Stimulated activated CD4-positive, alpha-beta T cell treated with anti-CD3 and anti-CD28 coated beads, Interleukin-15, amount 100 ng/mL, for 24 hours (primary cell): ENCODE measurements around the gene USP6NL.

Experiments
- DNase-seq: peaks from one replicate; pipeline ENCODE4 v3.0.0-alpha.2; 2020

USP6NL gene

DNA sequence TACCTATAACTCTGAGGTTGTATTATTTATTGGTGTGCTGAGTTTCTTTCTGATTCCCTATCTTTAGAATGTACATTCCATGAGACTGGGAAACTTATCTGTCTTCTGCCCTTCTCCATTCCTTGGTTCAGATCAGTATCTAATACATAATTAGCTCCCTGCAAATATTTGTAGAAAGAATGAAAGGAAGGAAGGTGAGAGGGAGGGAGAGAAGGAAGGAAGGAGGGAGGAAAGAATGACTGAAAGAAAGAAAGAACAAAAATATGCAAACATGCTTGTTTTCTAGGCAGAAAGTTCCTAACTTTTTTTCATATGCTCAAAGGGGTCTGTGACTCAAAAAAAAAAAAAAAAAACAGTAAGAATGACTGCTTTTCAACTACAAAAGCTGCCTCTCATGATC is 3.9 kb upstream of the USP6NL start:
- no peak for DNase-seq

DNA sequence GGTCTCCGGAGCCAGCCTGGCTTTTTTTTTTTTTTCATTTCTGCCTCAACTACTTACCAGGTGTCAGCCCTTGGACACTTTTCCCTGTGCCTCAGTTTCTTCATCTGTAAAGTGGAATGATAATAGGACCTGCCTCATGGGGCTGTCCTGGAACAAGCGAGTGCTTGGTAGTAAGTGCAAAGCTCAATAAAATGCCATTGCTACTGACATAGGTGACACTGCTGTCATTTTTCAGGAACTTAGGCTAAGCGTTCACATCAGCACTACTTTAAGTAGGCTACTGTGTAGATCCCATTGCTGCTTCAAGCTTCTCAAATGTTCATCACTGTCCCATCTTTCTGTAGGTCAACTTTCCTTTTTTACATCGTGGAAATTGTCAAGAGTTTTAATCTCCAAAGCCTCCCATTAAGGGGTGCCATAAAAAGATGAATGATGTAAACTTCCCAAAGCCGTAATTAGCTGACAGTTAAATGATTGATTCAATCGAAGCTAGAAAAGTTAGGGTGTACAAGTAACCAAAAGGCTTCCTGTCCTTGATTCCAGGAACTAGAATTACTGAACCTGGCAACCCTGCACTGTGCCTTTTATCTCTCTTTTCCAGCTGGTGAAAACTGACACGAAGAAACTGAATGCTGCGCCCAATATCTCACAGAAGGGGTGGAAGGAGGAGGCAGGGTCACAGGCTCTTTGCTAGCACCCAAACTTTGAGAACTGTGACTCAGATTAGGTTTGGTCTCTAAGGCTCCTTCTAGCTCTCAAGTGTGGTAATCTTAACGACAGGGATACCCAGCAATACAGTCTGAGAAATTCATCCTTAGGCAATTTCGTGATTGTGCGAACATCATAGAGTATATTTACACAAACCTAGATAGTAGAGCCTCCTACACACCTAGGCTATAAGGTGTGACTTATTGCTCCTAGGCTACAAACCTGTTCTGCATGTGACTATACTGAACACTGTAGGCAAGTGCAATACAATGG is 861 bp upstream of the USP6NL start:
- DNase-seq, result peak; percentile 16

DNA sequence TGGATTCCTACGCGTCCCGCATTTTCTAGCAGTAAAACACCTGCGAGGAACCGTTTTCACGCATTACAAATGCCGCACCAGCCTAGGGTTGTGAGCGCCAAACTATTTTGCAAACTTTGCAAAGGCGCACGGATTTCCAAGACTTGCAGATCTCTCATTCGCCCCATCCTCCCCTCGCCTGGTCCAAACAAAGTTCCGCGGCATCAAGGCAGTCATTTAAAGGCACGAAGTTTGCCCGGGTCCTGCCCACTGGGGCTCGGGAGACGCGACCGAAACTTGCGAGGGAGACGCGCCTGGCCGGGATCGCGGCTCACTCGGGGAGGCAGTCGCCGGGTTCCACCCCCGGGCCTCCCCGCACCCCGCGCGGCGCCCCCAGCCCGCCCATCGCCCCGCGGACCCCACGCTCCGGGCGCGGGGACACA is 613 bp downstream of the USP6NL start:
- peak; percentile 48 for DNase-seq

DNA sequence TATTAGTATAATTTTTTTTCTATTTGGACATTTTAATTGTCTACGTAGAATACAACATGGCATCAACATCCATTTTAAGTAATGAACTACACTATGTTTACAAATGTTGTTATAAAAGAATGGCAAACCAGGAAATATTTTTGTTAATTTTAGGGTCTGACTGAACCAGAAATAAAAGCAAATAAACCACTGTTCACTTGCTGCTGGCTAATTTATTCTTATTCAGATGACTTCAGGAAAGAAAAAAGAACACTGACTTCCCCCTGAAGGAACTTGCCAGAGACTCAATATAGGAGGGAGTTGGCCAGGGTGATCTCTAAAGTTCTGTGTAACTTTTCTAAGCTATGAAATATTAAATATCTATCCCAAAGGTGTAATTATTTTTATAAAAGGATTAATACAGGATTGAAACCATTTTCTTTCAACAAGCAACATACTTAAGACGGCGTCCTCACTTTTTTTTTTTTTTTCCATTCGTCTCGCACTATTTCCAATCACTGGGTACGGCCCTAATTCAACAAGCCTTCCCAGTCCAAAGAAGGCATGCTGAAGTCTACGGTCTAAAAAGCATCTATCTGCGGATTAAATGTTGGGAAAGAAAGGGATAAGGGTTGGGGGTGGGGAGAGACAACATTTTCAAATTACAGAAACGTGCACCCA is 1.2 kb downstream of the USP6NL start:
- DNase-seq, result no peak

DNA sequence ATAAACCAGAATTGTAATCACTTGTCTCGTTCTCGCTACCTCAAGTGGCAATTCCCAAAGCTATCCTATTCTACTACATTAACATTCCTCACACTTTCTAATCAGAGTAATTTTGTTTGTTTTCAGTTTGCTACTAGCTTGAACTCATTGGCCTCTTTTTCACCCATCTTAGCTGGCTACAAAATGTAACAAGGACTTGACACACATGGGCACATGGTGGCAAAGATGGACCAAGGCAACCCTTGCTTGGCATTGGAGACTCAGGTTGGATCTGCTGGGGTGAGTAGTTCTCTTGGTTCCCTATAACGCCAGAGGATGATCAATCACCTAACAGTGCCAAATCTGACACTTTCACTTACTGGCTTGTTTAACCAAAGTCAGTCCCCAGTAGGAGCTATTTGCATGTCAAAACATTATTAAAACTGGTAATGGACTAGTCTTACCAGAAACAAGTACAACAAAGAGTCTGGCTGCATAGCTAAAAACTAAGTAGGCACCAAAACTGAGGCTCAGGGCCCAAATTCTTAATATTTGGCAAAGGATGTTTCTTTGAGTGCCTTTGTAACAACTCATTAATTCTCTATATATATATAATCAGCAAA is 1.9 kb downstream of the USP6NL start:
- no peak for DNase-seq

DNA sequence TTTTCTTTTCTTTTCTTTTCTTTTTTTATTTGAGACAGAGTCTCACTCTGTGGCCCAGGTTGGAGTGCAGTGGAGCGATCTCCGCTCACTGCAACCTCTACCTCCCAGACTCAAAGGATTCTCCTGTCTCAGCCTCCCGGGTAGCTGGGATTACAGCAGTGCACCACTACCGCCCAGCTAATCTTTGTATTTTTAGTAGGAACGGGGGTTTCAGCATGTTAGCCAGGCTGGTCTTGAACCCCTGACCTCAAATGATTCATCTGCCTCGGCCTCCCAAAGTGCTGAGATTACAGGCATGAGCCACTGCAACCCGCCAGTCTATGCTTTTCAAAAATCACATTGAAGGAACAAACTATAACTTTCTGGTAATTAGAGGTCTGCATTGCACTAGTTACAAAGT is 2.4 kb downstream of the USP6NL start:
- DNase-seq, result no peak

DNA sequence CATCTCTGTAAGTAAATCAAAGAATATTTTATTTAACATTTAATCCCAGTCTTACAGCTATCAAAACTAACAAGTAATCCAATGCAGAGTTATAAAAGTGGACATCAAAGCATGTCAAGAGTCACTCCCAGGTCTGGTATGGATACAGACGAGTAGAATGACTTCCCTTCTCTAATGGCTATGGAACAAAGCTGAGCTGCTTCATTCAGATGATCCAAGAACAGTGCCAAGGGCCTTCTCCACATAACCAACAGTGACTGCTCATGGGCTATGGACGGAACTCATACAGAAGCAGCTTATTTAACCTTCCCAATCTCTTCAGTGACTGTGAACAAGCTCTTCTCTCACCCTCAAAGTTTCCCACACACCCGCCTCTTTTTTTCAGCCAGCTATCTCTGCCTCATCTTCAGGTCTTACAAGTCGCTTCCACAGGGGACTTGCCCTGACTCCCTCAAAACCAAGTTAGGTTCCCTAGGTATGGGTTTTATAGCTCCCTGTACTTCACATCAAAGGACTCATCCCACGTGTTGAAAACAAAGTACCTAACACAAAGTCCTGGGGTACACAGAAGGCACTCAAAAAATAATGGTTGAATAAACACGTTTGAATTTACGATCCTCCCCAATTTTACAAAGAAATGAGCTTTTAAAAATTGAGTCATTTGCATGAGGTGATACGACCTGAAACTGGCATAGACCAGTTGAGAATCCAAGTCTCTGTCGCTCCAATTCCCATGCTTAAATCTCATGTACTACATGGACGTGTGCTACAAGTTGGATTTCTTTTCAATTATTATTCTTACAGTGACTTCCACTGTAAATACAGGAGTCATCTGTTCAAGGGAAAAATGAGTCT is 3.1 kb downstream of the USP6NL start:
- no peak for DNase-seq

DNA sequence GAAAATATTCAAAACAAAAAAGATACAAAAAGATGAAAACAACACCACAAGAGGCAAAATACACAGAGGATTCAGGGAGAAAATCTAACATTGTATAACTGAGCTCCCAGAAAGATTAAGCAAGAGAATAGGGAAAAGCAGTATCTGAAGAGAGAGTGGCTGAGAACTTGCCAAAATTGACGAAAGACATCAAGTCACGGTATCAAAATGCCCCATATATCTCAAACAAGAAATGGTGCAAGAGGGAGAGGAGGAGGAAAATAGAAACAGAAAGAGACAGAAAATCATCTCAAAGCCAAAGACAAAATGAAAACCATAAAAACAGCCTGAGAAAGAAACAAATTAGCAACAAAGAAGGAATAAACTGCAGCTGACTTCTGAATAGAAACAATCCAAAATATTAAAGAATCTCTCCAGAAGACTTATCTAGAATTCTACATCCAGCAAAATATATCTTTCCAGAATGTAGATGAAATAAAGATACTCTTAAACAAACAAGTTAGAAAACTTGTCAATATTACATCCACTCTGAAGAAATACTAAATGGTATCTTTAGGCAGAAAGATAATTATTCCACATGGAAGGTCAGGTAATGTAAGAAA is 5.5 kb downstream of the USP6NL start:
- no peak for DNase-seq

DNA sequence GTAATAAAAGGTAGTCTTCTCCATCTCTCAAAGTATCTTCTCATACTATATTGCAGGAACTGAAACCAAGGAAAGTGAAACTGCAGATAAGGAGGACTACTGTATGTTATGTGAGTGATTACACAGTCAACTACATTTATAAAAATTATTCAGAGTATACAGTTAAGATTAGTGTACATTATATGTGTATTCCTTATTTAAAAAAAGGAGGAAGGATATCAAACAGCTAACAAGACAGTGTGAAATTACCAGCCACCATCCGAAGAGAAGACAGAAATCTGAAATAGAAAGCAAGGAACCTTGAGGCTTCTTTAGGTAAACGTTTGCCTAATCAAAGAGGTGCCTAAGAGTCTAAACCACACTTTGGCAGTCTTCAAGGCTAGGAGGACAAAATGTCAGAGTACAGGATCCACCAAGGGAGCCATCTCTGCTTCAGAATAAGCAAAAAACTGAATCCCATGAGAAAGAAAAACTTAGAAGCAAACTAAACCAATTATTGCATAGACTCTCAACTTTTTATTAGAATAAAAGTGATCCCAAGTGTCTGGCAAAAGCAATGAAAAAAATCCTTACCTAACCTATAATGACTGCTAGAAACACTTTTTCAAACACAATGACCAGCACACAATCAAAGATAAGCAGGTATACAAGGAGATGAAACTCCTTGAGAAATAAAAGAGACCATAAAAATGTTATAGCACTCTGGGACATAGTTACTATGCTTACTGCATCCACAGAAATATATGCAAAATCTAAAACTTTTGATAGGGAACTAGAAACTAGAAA is 6.4 kb downstream of the USP6NL start:
- no peak for DNase-seq

DNA sequence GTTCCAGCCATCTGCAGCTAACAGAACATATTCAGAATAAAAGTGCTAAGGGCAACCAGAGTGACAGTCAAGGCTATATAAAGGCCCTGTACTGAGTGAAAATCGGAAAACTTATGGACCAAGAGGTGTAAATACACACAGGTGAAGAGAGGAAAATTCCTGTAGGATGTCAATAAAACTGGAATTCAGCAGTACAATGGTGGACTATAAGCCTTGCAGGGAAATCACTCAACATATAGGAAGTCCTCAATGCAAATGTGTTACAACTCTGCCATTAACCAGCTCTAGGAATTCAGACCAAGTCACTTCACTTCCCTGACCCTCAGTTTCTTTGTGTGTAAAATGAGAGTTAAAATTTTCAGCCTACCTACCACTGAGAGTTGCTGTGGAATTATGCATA is 7.7 kb downstream of the USP6NL start:
- no peak for DNase-seq

DNA sequence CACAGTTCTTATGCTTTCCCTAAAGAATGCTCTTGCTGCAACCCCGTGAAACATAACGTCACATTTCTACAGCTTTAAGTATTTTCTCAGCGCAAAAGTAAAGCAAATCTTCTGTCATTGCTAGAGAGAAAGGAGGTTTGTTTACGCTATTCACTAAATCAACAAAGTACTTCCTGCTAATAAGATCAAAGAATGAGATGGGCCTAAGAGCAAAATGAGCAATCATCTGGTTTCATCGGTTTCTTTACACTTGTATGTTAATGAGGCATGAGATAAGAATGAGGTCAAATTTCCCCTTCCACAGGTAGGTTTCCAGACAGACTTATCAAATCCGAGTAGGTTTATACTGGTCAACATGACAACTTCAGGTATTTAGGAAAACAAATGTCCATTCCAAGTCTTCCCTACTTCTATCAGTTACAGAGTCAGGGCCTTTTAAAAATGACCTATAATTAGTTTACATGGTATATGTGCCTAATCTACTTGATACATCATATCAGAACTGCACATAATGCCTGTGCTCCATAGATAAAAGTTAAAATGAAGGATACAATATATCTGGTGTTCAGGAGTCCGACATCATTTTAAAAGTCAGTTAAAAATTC is 8.4 kb downstream of the USP6NL start:
- no peak for DNase-seq

DNA sequence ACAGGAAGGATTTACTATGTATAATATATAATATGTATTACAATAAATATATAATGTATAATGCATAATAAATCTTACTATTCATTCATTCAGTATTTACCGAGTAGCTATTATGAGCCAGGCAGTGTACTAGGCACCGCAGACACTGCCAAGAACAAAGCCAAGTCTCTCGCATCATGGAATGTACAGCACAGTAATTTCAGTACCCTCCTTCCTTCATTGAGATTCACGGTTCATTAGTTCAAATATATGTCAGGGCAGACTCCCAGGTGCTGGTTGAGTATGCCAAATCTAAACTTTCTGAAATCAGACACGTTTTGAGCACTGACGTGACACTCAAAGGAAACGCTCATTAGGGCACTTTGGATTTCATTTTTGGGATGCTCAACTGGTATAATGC is 9.1 kb downstream of the USP6NL start:
- DNase-seq, result peak; percentile 11

DNA sequence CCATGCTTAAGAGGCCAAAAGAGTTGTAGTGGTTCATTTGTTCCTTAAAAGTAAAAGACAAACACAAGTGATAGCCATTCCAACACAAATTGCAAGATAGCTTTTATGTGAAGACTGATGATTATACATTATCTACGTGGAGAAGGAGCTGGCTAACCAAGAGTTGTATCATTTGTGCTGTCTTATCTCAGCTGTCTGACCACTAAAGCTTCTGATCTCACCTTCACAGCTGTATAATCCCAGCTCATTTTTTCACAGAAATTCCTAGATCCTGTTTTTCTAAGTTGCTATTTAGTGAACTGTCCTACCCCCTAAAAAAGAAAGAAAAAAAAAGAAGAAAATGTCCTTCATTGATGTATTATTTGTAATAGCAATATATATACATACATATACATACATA is 9.8 kb downstream of the USP6NL start:
- DNase-seq, result no peak

DNA sequence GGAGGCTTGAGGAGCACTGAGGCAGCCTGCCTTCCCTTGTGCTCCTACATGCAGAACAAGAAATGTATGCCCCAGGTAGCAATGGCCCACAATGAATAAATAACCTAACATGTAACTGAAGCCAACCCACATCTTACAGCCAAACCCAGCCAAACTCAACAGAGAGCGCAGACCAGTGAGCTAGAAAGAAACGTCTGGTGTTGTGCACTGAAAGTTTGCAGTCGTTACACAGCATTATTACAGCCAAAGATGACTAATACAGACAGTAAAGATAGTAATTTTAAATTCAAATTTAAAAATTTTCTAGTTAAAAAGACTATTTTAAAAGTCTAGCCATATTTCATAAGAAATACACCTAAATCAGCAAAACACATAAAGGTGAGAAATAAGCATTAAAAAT is 11.2 kb downstream of the USP6NL start:
- no peak for DNase-seq

DNA sequence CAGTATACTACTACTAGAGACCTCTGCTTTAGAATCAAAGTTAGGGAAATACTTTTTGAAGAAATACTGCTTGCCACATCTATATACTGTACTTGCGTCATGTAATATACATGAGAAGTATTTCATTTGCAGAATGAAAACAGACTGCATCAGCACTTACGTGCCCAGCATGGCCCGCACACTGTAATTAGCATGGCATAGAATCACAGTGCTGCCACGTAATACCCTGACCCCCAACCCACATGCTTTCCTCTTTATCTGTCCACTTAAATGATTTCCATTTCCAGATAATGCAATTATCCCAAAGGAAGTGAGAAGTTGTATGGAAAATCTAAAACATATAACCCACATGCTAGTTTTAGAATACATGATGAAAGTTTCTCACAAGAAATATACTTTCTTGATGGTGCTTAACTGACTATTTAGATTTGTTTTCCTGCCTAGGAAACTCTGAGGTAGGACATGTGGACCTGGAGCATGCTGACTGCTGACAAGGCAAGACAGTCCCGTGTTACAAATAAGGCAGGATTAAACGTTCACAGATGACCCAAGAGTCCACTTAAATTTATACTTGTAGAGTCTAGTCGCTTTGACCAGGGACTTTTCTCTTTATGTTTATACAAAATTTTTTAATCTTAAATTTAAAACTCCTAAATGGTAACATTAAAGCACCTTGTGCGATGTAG is 12.6 kb downstream of the USP6NL start:
- no peak for DNase-seq

DNA sequence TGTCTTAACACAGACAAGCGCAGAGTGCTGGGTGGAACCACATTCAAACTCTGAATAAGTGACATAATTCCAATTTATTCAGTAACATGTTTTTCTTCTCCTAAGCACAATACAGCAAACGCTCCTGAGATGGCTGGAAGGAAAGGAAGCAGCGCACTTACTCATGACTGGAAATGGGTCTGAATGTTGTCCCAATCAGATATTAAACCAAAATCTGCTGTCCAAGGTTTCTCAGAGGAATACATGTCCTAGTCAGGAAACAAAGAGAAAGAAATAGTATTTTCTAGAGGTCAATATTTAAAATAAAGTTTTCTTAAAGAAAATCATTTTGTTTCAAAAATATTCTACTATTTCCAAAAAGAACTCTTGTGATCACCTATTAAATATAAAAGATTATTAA is 14.0 kb downstream of the USP6NL start:
- no peak for DNase-seq

DNA sequence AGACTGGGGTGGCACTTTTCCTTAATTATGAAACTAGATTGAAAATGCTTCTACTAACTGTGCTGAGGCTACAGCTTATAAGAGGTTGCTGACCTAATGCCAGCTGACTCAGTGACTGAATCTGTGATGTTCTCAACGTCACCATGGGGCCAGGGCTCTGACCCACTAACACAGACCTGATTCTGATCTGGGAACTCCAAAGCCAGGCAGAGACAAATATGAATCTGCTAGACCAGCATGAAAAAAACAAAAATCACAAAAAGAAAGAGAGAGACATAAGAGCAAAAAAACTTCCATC is 16.1 kb downstream of the USP6NL start:
- no peak for DNase-seq

DNA sequence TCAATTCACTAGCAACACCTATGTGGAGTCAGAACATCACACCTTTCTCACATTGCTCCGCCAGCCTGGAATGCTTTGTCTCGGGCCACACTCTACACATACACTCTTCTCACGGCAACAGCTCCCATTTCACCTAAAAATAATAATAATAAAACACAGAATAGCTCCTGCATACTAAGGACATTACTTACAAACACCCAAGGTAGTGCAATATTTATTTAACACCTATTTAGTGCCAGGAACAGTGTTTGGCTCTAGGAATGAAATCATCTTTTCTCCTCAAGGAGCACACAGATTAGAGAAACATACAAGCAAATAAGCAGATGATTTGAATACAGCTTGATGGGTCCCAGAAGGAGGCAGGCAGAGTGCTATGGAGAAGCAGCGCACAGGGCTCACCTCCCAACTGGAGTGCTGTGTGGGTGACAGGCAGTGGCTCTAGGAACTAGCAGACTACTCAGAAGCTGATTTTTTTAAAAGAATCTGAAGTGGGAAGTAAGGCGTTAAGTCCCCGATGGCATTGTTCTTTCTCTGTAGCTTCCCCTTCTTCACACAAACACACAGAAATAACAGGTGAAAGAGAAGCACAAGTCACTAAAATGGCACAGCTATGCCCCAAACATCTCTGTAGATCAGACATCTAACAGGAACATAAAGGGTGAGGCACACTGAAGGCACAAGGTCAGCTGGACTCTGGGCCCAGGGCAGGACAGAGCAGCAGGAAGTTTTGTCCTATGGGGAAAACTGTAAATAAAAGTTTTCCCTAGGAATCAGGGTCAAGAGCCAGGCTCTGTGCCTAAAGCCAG is 16.7 kb downstream of the USP6NL start:
- no peak for DNase-seq

DNA sequence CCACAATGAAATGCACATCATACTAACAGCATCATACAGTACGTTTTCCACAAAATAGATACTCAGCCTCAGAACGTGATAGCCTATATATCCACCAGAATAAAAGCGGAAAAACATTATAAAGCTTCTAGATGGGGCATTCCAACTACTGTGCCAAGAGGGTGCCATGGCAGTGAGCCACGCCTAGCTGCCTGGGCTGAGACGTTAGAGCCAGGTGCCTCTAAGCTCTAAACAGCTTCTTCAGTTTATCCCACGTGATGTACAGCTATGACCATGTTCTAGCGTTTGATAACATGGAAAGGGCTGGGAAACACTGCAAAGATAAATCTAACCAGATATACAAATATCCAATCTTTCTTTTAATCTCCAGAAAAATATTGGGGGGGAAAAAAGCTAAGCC is 17.8 kb downstream of the USP6NL start:
- DNase-seq, result no peak

DNA sequence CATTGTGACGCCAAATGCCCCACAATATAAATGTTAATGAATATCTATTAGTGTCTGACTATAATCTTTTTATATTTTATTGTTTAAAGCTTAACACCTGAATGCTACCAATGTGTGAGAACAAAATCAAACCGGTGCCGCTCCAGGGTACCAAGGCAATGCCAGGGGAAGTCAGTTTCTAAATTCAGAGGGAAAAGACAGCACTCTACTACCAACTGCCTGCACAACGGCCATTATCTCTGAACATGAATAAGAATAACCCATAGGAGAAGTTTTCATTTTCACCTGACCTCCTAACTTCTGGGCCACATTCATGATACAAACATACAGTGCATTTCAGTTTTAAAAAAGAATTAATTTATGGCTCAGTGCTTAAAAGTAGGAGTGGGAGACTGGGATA is 21.7 kb downstream of the USP6NL start:
- DNase-seq, result no peak
